IPS DF 6.9 (cell line): Measurements from ENCODE around the gene TMCC1.

Experiments
- DNase-seq: peaks from one replicate; pipeline ENCODE4 v3.0.0-alpha.2; 2013; ENCODE audit warnings: low read depth, low spot score
- H3K27ac ChIP-seq: one replicate; pipeline ENCODE4 v1.5.1; 2013; ENCODE audit warnings: low read length, control low read depth
- H3K27me3 ChIP-seq: 2 replicates; pipeline ENCODE4 v1.6.1; 2013; ENCODE audit warnings: mild to moderate bottlenecking, low read length; ENCODE audit not compliant: control insufficient read depth, insufficient read depth
- H3K36me3 ChIP-seq: 2 replicates; pipeline ENCODE4 v1.6.1; 2013; ENCODE audit warnings: low read length; ENCODE audit not compliant: control insufficient read depth, insufficient read depth
- H3K4me1 ChIP-seq: 2 replicates; pipeline ENCODE4 v1.6.1; 2013; ENCODE audit warnings: low read length; ENCODE audit not compliant: control insufficient read depth, insufficient read depth
- H3K4me3 ChIP-seq: 2 replicates; pipeline ENCODE4 v1.5.1; 2013; ENCODE audit warnings: mild to moderate bottlenecking, low read length
- H3K9me3 ChIP-seq: 2 replicates; pipeline ENCODE4 v1.6.1; 2013; ENCODE audit warnings: low read length, inconsistent platforms; ENCODE audit not compliant: control insufficient read depth, insufficient read depth
- WGBS: extraction: QIAGEN DNeasy Blood & Tissue Kit; methylation state at CpG from one replicate; pipeline ENCODE4 v1.1.7; 2013; ENCODE audit warnings: mixed read lengths, missing lambda C conversion rate; ENCODE audit not compliant: insufficient read length, insufficient coverage; 5-methylcytosine and 5-hydroxymethylcytosine counted together

TMCC1 gene

DNA sequence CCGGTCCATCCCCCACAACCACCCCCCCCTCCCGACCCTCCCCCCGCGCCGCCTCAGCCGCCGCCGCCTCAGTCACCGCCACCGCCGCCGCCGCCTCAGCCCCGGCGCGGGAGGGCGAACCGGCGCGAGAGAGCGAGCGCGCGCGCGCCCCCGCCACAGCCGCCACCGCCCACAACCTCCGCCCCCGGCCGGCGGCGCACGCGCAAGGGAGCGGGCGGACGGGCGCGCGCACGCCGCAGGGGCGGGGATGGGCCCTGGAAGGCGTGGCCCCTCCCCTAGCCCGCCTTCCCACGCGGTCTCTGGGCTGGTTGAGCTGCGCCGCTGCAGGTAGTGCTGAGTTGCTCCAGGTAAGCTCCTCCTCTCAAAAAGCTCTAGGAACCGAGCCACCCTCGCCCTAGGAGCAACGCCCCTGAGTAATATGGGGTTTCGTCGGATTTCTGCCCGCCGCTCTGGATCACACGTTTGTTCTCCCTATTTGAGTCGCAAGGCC is at the start of gene TMCC1:
Gene TMCC1 (minus strand): TSS at position 131 of the 490 bp plus-strand sequence.
- DNase-seq: peak; percentile 85
- no peak within 1 kb of the TSS for H3K27ac ChIP-seq
- WGBS: no CpG with 5 or more reads among the region's 60 CpGs
- H3K9me3 ChIP-seq: no peaks in the 10 kb centered on the region
- no peaks in the 10 kb centered on the region for H3K4me1 ChIP-seq
- H3K4me3 ChIP-seq: peak within 1 kb of the TSS; percentile 94
- H3K27me3 ChIP-seq: no peaks in the 10 kb centered on the region
- no peaks in the 10 kb centered on the region for H3K36me3 ChIP-seq

- no CpG with 5 or more reads among the region's 3 CpGs for WGBS
- Histone ChIP-seq H3K4me3 (no peak overlapping the region), H3K36me3 (no peaks in the 10 kb centered on the region), H3K27ac (no peak overlapping the region), H3K4me1 (no peaks in the 10 kb centered on the region), H3K9me3 (no peaks in the 10 kb centered on the region), H3K27me3 (no peaks in the 10 kb centered on the region)
- DNase-seq: no peak
Measured at GRCh38 chr3:129943020-129943419, 49.5 kb upstream of the TMCC1 start.

DNA sequence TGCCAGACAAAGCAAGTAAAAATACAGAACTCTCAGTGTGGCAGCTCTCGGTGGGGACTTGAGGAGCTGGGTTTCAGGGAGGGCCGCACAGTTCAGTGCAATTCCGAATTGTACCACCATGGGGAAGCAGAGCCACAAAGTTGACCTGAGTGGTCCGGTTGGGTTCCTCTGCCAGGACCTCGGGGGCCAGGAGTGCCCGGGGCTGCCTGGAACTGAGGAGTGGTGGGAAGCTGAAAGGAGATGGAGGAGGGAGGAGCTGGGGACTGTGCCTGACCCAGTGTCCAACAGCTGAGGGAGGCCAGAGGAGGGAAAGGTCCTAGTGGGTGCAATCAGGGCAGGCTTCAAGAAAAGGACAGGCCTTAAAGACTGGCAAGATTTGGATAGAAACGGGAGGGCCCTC is 48.8 kb upstream of the TMCC1 start:
- no CpG with 5 or more reads among the region's 7 CpGs for WGBS
- Histone ChIP-seq H3K27ac (no peak overlapping the region), H3K4me3 (no peak overlapping the region), H3K27me3 (no peaks in the 10 kb centered on the region), H3K36me3 (no peaks in the 10 kb centered on the region), H3K4me1 (no peaks in the 10 kb centered on the region), H3K9me3 (no peaks in the 10 kb centered on the region)
- DNase-seq: peak; percentile 72

GRCh38 chr3:129940086-129940485 is 46.6 kb upstream of the TMCC1 start:
- Histone ChIP-seq H3K4me1 (no peaks in the 10 kb centered on the region), H3K27me3 (no peaks in the 10 kb centered on the region), H3K27ac (no peak overlapping the region), H3K36me3 (no peaks in the 10 kb centered on the region), H3K9me3 (no peaks in the 10 kb centered on the region), H3K4me3 (no peak overlapping the region)
- WGBS: no CpG with 5 or more reads among the region's 3 CpGs
- DNase-seq: no peak

DNA sequence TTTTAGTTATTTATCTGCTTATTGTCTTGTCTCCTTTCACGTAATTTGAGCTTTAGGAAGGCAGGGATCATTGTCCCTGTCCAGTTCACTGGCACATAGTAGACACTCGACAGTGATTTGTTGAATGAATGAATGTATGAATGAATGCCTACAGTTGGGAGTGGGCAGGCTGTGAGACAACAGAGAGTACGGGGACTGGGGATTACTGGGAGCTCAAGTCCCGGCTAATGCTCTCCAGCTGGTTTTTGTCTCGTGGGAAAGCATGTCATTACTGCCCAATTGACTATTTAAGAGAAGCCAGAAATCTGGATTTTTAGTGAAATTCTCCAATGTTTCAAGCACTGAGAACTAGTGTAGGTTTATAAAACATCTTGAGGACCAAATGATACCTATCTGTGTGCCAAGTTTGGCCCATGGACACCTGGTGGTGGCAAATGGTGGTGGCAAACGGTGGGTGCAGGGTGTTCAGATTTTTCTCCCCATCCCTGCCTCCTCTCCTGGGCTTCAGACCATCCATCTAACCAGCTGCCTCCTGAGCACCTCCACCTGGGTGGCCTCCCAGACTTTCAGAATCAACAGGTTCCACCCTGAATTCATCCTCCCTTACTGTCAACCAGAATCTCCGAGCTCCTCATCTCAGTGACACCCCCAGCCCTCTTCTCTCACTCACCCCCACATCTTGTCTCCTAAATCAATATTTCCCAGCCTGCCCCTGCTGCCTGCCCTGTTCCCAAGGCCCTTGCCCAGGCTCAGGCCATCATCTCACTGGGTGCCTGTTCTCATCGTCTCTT is 44.8 kb upstream of the TMCC1 start:
- no peaks in the 10 kb centered on the region; the same call in 1 of the 2 replicates for H3K27me3 ChIP-seq
- no peaks in the 10 kb centered on the region for H3K9me3 ChIP-seq
- H3K4me3 ChIP-seq: no peak overlapping the region
- no peak for DNase-seq
- H3K4me1 ChIP-seq: no peaks in the 10 kb centered on the region
- H3K27ac ChIP-seq: no peak overlapping the region
- no CpG with 5 or more reads among the region's 8 CpGs for WGBS
- no peaks in the 10 kb centered on the region for H3K36me3 ChIP-seq

DNA sequence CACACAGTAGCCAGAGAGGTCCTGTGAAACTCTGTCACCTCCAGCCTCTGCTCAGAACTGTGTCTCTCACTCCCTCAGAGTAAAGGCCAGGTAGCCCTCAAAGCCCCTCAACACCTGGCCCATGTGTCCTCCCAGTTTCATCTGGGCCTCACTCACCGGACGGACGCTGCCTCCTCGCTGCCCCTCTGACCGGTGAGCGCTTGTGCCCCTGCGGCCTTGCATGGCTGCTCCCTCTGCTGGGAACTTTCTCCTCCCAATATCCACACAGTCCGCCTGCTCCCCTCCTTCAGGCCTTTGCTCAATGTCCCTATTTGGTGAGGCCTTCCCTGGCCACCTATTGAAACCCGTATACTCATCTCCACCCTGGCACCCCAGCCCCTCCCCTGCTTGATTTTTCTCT is 44.2 kb upstream of the TMCC1 start:
- Histone ChIP-seq H3K27me3 (no peaks in the 10 kb centered on the region; the same call in 1 of the 2 replicates), H3K9me3 (no peaks in the 10 kb centered on the region), H3K27ac (no peak overlapping the region), H3K4me1 (no peaks in the 10 kb centered on the region), H3K4me3 (no peak overlapping the region), H3K36me3 (no peaks in the 10 kb centered on the region)
- no peak for DNase-seq
- WGBS: no CpG with 5 or more reads among the region's 9 CpGs

- Histone ChIP-seq H3K36me3 (no peaks in the 10 kb centered on the region), H3K27me3 (no peaks in the 10 kb centered on the region; the same call in 1 of the 2 replicates), H3K9me3 (no peaks in the 10 kb centered on the region), H3K4me3 (no peak overlapping the region), H3K4me1 (no peaks in the 10 kb centered on the region), H3K27ac (no peak overlapping the region)
- DNase-seq: no peak
- WGBS: no CpG with 5 or more reads among the region's 6 CpGs
Measured at GRCh38 chr3:129936757-129937156, 43.2 kb upstream of the TMCC1 start.

DNA sequence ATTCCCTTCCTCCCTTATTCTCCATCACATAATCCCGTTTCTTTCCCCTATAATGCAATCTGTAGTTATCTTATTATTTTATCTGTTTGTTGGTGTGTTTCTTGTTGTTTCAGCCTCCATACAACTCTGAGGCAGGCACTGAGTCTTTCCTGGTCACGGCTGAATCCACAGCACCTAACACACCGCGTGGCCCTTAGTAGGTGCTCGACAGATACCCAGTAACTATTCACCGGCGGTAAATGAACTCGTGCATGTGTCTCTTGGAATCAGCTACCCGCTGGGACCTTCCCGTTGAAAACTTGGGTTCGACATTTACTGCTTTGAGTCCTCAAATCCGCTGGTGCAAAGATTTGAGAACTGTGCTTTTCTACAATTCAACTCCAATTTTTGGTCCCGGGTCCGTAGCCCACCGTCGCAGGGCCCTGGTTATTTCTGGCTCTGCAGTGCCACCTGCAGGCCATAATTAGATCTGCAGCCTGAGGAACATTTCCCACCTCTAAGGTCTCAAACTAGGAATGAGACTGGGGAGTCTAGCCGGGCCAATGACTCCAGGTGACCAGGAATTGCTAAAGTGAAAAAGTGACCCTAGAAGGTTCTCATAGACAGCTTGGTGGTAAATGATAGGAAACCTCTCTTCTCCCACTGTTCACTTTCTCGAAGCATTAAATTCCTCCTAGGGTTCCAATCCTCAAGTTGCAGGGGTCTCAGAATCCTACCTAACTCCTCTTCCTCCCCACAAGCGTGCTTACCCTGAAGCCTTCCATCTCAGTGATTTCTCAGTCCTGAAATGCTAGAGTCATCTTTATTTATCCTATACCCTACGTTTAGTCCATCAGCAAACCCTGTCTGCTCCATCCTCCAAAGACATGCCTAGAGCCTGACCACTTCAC is 41.0 kb upstream of the TMCC1 start:
- H3K4me3 ChIP-seq: no peak overlapping the region; the same call in 1 of the 2 replicates

GRCh38 chr3:129933471-129933870 is 40.0 kb upstream of the TMCC1 start:
- Histone ChIP-seq H3K27ac (no peak overlapping the region), H3K4me3 (no peak overlapping the region), H3K36me3 (no peaks in the 10 kb centered on the region), H3K27me3 (no peaks in the 10 kb centered on the region; the same call in 1 of the 2 replicates), H3K4me1 (no peaks in the 10 kb centered on the region), H3K9me3 (no peaks in the 10 kb centered on the region)
- no CpG with 5 or more reads among the region's 4 CpGs for WGBS
- no peak for DNase-seq

More for the DNA sequence above, 41.0 kb upstream of the TMCC1 start:
- Histone ChIP-seq H3K36me3 (no peaks in the 10 kb centered on the region), H3K4me1 (no peaks in the 10 kb centered on the region), H3K27me3 (no peaks in the 10 kb centered on the region; the same call in 1 of the 2 replicates), H3K9me3 (no peaks in the 10 kb centered on the region), H3K27ac (no peak overlapping the region)
- DNase-seq: no peak
- 100% methylated on average over 1 of the region's 20 CpGs for WGBS

- H3K27ac ChIP-seq: no peak overlapping the region
- WGBS: no CpG with 5 or more reads among the region's 1 CpG
- no peaks in the 10 kb centered on the region for H3K9me3 ChIP-seq
- no peak for DNase-seq
- H3K27me3 ChIP-seq: no peaks in the 10 kb centered on the region; the same call in 1 of the 2 replicates
- no peak overlapping the region for H3K4me3 ChIP-seq
- no peaks in the 10 kb centered on the region for H3K4me1 ChIP-seq
- H3K36me3 ChIP-seq: no peaks in the 10 kb centered on the region
Measured at GRCh38 chr3:129929383-129929782, 35.9 kb upstream of the TMCC1 start.
